K562 (cell line): ENCODE measurements around the gene KCND3. TPM values are rescaled to one million over a fixed set of nuclear protein-coding genes. Genes with fewer than 3 reads are reported as not detected.

Experiments used
- ARID1B ChIP-seq: fragments of 450-650 bp; IDR thresholded peaks from 2 replicates; pipeline ENCODE4 v1.6.1; 2016; ENCODE audit warnings: antibody characterized with exemption, mild to moderate bottlenecking, inconsistent platforms
- BRD9 ChIP-seq: fragments of 450-650 bp; IDR thresholded peaks from 2 replicates; pipeline ENCODE4 v1.6.1; 2018; ENCODE audit warnings: low read depth; ENCODE audit not compliant: partially characterized antibody
- CXXC5 ChIP-seq: fragments of 250-450 bp; sonication (Bioruptor Pico); IDR thresholded peaks from 2 replicates; pipeline ENCODE4 v1.8.0; 2022; ENCODE audit warnings: inconsistent platforms, mild to moderate bottlenecking, moderate library complexity
- E2F1 ChIP-seq: sonication (generic); formaldehyde crosslinking; IDR thresholded peaks from 2 replicates; pipeline ENCODE4 v1.8.1; 2023; ENCODE audit warnings: mild to moderate bottlenecking, missing genetic modification reagents, moderate library complexity
- FIP1L1 ChIP-seq: fragments of 200-400 bp; formaldehyde crosslinking; IDR thresholded peaks from 2 replicates; pipeline ENCODE4 v1.6.1; 2018; ENCODE audit warnings: mild to moderate bottlenecking, low read depth, low read length; ENCODE audit not compliant: poor library complexity, severe bottlenecking
- HCFC1 ChIP-seq: IDR thresholded peaks from 2 replicates; pipeline ENCODE4 v1.6.1; 2012; ENCODE audit warnings: low read depth, low read length, improper control_type of control experiment
- IRF9 ChIP-seq: fragments of 450-650 bp; IDR thresholded peaks from 2 replicates; pipeline ENCODE4 v1.6.1; 2016; ENCODE audit warnings: missing biosample characterization, missing genetic modification characterization
- KLF13 ChIP-seq: fragments of 450-650 bp; IDR thresholded peaks from 2 replicates; pipeline ENCODE4 v1.6.1; 2016; ENCODE audit warnings: missing genetic modification characterization, low read depth, mild to moderate bottlenecking, missing compliant biosample characterization, moderate library complexity, borderline replicate concordance
- MTA3 ChIP-seq: fragments of 450-650 bp; formaldehyde crosslinking; IDR thresholded peaks from 2 replicates; pipeline ENCODE4 v1.6.1; 2017; ENCODE audit warnings: mild to moderate bottlenecking, borderline replicate concordance
- RBM34 ChIP-seq: fragments of 200-400 bp; formaldehyde crosslinking; IDR thresholded peaks from 2 replicates; pipeline ENCODE4 v1.6.1; 2018; ENCODE audit warnings: low read length, borderline replicate concordance; ENCODE audit not compliant: insufficient read depth
- SRSF1 ChIP-seq: fragments of 200-400 bp; formaldehyde crosslinking; IDR thresholded peaks from 2 replicates; pipeline ENCODE4 v1.6.1; 2017; ENCODE audit warnings: mild to moderate bottlenecking, low read depth, low read length, moderate library complexity
- TEAD1 ChIP-seq, 2 experiments: fragments of 450-650 bp in 1 of 2; sonication (generic) in 1 of 2; formaldehyde crosslinking; IDR thresholded peaks; 2 replicates each; pipeline versions ENCODE4 v1.4.0 to v1.8.0; 2020 to 2022; ENCODE audit warnings: mild to moderate bottlenecking in 2 of 2, missing genetic modification reagents in 1 of 2
- THAP7 ChIP-seq: fragments of 250-450 bp; sonication (Bioruptor Pico); IDR thresholded peaks from 2 replicates; pipeline ENCODE4 v1.5.0; 2021
- USF1 ChIP-seq: sonication (generic); formaldehyde crosslinking; IDR thresholded peaks from 2 replicates; pipeline ENCODE4 v1.9.0; 2022; ENCODE audit warnings: mild to moderate bottlenecking, missing genetic modification reagents
- ZBED1 ChIP-seq: IDR thresholded peaks from 2 replicates; pipeline ENCODE4 v1.6.1; 2014
- ZFP91 ChIP-seq: sonication (generic); formaldehyde crosslinking; IDR thresholded peaks from 2 replicates; pipeline ENCODE4 v1.8.0; 2022; ENCODE audit warnings: mild to moderate bottlenecking, missing genetic modification reagents
- ZNF134 ChIP-seq: fragments of 250-450 bp; sonication (Bioruptor Pico); conservative IDR thresholded peaks from 2 replicates; pipeline ENCODE4 v1.4.0; 2020
- ZNF518B ChIP-seq: fragments of 250-450 bp; sonication (Bioruptor Pico); IDR thresholded peaks from 2 replicates; pipeline ENCODE4 v1.5.0; 2021; ENCODE audit warnings: mild to moderate bottlenecking, moderate library complexity
- ZZZ3 ChIP-seq: fragments of 450-650 bp; IDR thresholded peaks from 2 replicates; pipeline ENCODE4 v1.6.1; 2016; ENCODE audit warnings: antibody characterized with exemption, mild to moderate bottlenecking, moderate library complexity
- polyA plus RNA-seq, 8 experiments: library from polyadenylated mRNA; depleted of rRNA in 4 of 8; stranded (reverse) in 5 of 8; unstranded in 3 of 8; fragments of >200 nt; fragmentation: Nextera tagmentation in 2 of 8; fragmentation: Illumina TruSeq in 1 of 8; extraction: Ambion mirVana in 2 of 8; extraction: Trizol in 1 of 8; gene quantifications; 2 replicates each; pipeline versions ENCODE4 v1.2.1 to v1.2.3, GENCODE V29; 2011 to 2014; ENCODE audit warnings: inconsistent platforms in 1 of 8, missing spikeins in 1 of 8
- total RNA-seq, 7 experiments: library from RNA; depleted of rRNA in 6 of 7; stranded (reverse); fragments of >200 nt in 6 of 7; fragmentation: Illumina TruSeq in 2 of 7; extraction: Trizol in 2 of 7; gene quantifications; 2 replicates each; pipeline versions ENCODE4 v1.2.1 to v1.2.3, GENCODE V29; 2011 to 2021; ENCODE audit warnings: low replicate concordance in 1 of 7

Gene KCND3
- total and polyA plus RNA-seq, 9 of the 15 experiments (the other 6 are each of a cell fraction or from before 2014, with no cell fraction given), result not detected

- TF ChIP-seq ZNF518B (no peak), RBM34 (no peak), ZZZ3 (no peak), ARID1B (no peak; the same call in 1 of the 2 replicates), CXXC5 (CRISPR knock-in tag) (peak; percentile 77), E2F1 (CRISPR knock-in tag) (no peak; the same call in 1 of the 2 replicates), HCFC1 (no peak), FIP1L1 (no peak), BRD9 (no peak), USF1 (CRISPR knock-in tag) (peak; percentile 93), IRF9 (tag) (no peak), KLF13 (tag) (no peak), ZFP91 (CRISPR knock-in tag) (peak; percentile 80), ZNF134 (CRISPR knock-in tag) (no peak), THAP7 (CRISPR knock-in tag) (no peak), TEAD1 (CRISPR knock-in tag; IDR thresholded peaks at IDR 0.05) (peak in 1 of 2 experiments; percentile 79; a peak in 1 of 4 replicates), ZBED1 (no peak), MTA3 (peak; percentile 71; the same call in 1 of the 2 replicates), SRSF1 (no peak)
These were observed 250.1 kb downstream of the KCND3 start, which contains the start of gene INKA2 (continued) for GRCh38 chr1:111739194-111739924.
